Loucy (cell line): Measurements from ENCODE around the gene COL4A3.

Experiments
- EZH2phosphoT487 ChIP-seq: fragments of 200-600 bp; IDR thresholded peaks from 2 replicates; pipeline ENCODE4 v1.6.1; 2018; ENCODE audit warnings: antibody characterized with exemption, mild to moderate bottlenecking, moderate library complexity, borderline replicate concordance
- TF ChIP-seq, protein P1 (sequence below): fragments of 200-600 bp; sonication (generic); conservative IDR thresholded peaks from 2 replicates; pipeline ENCODE4 v1.5.1; 2014; ENCODE audit warnings: mild to moderate bottlenecking, antibody characterized with exemption, low read length

GRCh38 chr2:227221120-227221519 lies 56.7 kb downstream of the COL4A3 start:
- TF ChIP-seq, protein P1, sequence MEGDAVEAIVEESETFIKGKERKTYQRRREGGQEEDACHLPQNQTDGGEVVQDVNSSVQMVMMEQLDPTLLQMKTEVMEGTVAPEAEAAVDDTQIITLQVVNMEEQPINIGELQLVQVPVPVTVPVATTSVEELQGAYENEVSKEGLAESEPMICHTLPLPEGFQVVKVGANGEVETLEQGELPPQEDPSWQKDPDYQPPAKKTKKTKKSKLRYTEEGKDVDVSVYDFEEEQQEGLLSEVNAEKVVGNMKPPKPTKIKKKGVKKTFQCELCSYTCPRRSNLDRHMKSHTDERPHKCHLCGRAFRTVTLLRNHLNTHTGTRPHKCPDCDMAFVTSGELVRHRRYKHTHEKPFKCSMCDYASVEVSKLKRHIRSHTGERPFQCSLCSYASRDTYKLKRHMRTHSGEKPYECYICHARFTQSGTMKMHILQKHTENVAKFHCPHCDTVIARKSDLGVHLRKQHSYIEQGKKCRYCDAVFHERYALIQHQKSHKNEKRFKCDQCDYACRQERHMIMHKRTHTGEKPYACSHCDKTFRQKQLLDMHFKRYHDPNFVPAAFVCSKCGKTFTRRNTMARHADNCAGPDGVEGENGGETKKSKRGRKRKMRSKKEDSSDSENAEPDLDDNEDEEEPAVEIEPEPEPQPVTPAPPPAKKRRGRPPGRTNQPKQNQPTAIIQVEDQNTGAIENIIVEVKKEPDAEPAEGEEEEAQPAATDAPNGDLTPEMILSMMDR, result no peak
- no peak for TF ChIP-seq EZH2phosphoT487
